BJ (cell line): ENCODE measurements around the gene JAM3. TPM values are rescaled to one million over a fixed set of nuclear protein-coding genes. Genes with fewer than 3 reads are reported as not detected.
"Not testable (repeated sequence)": the region's sequence is repeated elsewhere in the genome, so short reads cannot be mapped to it uniquely, and the experiment has no call there.

Experiments
- CTCF ChIA-PET: fragments of 350-600 bp; formaldehyde crosslinking; extraction: SDS; loops from one replicate; lab custom pipeline; 2021; ENCODE audit warnings: antibody characterized with exemption, inconsistent platforms; lab: Yijun Ruan, JAX
- POLR2A ChIA-PET: fragments of 300-600 bp; sonication (Branson Sonifier 250); formaldehyde crosslinking; extraction: SDS; loops from one replicate; lab custom pipeline; 2021; ENCODE audit warnings: antibody characterized with exemption; lab: Charles Lee
- DNase-seq: peaks from one replicate; pipeline ENCODE4 v3.0.0-alpha.2; 2011; ENCODE audit warnings: low read depth
- H3K27me3 ChIP-seq: 2 replicates; pipeline ENCODE4 v1.6.0; 2011; ENCODE audit warnings: low read length; ENCODE audit not compliant: control insufficient read depth, insufficient read depth
- H3K36me3 ChIP-seq: 2 replicates; pipeline ENCODE4 v1.5.1; 2011; ENCODE audit warnings: low read length; ENCODE audit not compliant: control insufficient read depth, insufficient read depth
- H3K4me3 ChIP-seq: 2 replicates; pipeline ENCODE4 v1.5.1; 2011; ENCODE audit warnings: low read depth, mild to moderate bottlenecking, control low read depth, low read length
- polyA plus RNA-seq: library from polyadenylated mRNA; depleted of rRNA; stranded (reverse); fragments of >200 nt; gene quantifications from 2 replicates; pipeline ENCODE4 v1.2.3, GENCODE V29; 2011
- TF ChIP-seq, protein P1 (sequence below): IDR thresholded peaks from 2 replicates; pipeline ENCODE4 v1.5.1; 2011; ENCODE audit warnings: low read depth, mild to moderate bottlenecking, control low read depth, inconsistent platforms, low read length, moderate library complexity; ENCODE audit not compliant: insufficient read depth

Gene JAM3
- polyA plus RNA-seq, 1 experiment, result 42.3 TPM

- no peak for DNase-seq
- TF ChIP-seq, protein P1, sequence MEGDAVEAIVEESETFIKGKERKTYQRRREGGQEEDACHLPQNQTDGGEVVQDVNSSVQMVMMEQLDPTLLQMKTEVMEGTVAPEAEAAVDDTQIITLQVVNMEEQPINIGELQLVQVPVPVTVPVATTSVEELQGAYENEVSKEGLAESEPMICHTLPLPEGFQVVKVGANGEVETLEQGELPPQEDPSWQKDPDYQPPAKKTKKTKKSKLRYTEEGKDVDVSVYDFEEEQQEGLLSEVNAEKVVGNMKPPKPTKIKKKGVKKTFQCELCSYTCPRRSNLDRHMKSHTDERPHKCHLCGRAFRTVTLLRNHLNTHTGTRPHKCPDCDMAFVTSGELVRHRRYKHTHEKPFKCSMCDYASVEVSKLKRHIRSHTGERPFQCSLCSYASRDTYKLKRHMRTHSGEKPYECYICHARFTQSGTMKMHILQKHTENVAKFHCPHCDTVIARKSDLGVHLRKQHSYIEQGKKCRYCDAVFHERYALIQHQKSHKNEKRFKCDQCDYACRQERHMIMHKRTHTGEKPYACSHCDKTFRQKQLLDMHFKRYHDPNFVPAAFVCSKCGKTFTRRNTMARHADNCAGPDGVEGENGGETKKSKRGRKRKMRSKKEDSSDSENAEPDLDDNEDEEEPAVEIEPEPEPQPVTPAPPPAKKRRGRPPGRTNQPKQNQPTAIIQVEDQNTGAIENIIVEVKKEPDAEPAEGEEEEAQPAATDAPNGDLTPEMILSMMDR, result no peak
- no peaks in the 10 kb centered on the region for H3K36me3 ChIP-seq
- peaks cover 4% of the 10 kb centered on the region; the same call in 1 of the 2 replicates for H3K27me3 ChIP-seq
- ChIA-PET POLR2A (no interaction called here), CTCF (interaction anchor here (0.9 to 1.8 kb wide), 7 partner anchors 9 to 58 kb away, joined by 3 to 7 read pairs (median 4); no protein-coding TSS in a partner anchor)
- no peak overlapping the region for H3K4me3 ChIP-seq
Measured at GRCh38 chr11:134071766-134072402, 3.0 kb downstream of the JAM3 start.

- DNase-seq, result no peak
- ChIA-PET CTCF (interaction anchor here (0.8 to 1.4 kb wide), 3 partner anchors 8 to 33 kb away, joined by 3 to 4 read pairs (median 3); no protein-coding TSS in a partner anchor), POLR2A (no interaction called here)
- TF ChIP-seq, protein P1, result no peak
- no peaks in the 10 kb centered on the region for H3K36me3 ChIP-seq
- no peak overlapping the region for H3K4me3 ChIP-seq
- no peaks in the 10 kb centered on the region for H3K27me3 ChIP-seq
Measured at GRCh38 chr11:134072844-134073243, 4.0 kb downstream of the JAM3 start.

GRCh38 chr11:134074346-134074745, 5.5 kb downstream of the JAM3 start:
- ChIA-PET POLR2A (no interaction called here), CTCF (interaction anchor here (1.2 kb wide), 1 partner anchor 49 kb away, joined by 4 read pairs; no protein-coding TSS in a partner anchor)
- Histone ChIP-seq H3K36me3 (no peaks in the 10 kb centered on the region), H3K27me3 (no peaks in the 10 kb centered on the region), H3K4me3 (no peak overlapping the region)
- TF ChIP-seq, protein P1, result no peak
- no peak for DNase-seq

DNA sequence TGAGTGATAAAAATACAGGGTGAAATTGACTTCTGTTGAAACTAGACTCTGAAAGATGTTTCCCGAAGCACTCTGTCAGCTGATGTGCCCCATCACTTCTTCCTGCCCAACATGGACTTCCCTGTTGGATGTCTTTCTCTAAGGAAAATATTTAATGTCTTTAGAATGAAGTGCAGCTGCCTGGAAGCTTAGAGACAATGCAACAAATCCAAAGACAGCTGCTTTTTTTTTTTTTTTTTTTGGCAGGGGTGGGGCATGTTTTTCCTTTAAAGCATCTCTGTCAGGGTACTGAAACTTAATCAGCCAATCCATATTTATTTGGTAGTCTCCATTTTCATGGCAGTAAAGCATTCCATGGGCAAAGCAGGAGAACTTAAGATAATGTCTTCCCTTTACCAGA, 5.9 kb downstream of the JAM3 start:
- no peak for DNase-seq
- TF ChIP-seq, protein P1, result no peak
- ChIA-PET POLR2A (no interaction called here), CTCF (interaction anchor here (1.2 kb wide), 1 partner anchor 48 kb away, joined by 4 read pairs; no protein-coding TSS in a partner anchor)
- H3K4me3 ChIP-seq, result no peak overlapping the region
- no peaks in the 10 kb centered on the region for H3K36me3 ChIP-seq
- H3K27me3 ChIP-seq, result no peaks in the 10 kb centered on the region

GRCh38 chr11:134079317-134079716, 10.4 kb downstream of the JAM3 start:
- POLR2A ChIA-PET, result no interaction called here
- TF ChIP-seq, protein P1, result no peak
- DNase-seq, result no peak
- no peak overlapping the region for H3K4me3 ChIP-seq
- H3K36me3 ChIP-seq, result no peaks in the 10 kb centered on the region
- CTCF ChIA-PET, result interaction anchor here (1.0 to 2.0 kb wide), 2 partner anchors 29 to 46 kb away, joined by 4 to 6 read pairs; no protein-coding TSS in a partner anchor
- no peaks in the 10 kb centered on the region for H3K27me3 ChIP-seq

GRCh38 chr11:134081258-134081657, 12.4 kb downstream of the JAM3 start:
- H3K36me3 ChIP-seq, result not testable (repeated sequence)
- CTCF ChIA-PET, result interaction anchor here (1.0 to 1.1 kb wide), 3 partner anchors 9 to 12 kb away, joined by 3 to 4 read pairs (median 3); partner anchors contain the start of gene JAM3

More at GRCh38 chr11:134081258-134081657, 12.4 kb downstream of the JAM3 start:
- DNase-seq, H3K4me3 ChIP-seq, POLR2A ChIA-PET, H3K27me3 ChIP-seq: not testable (repeated sequence)
